ENCODE measurements around the gene PHACTR2. TPM values are rescaled to one million over a fixed set of nuclear protein-coding genes. Genes with fewer than 3 reads are reported as not detected.

The PHACTR2 gene
- total and polyA plus RNA-seq, 10 of the 15 experiments (the other 5 are each of a cell fraction or from before 2014, with no cell fraction given), result 1.4 to 19.1 (median 5.3) TPM

GRCh38 chr6:143842902-143843676 is 165.3 kb downstream of the PHACTR2 start, which contains the start of gene LTV1 (continued):
- TF ChIP-seq ASH2L (IDR thresholded peaks at IDR 0.05; ENCODE audit: borderline replicate concordance, low read depth) (0 out of 2 replicates have a peak, but pooled peaks have one; percentile 52), NFYB (IDR thresholded peaks at IDR 0.05; ENCODE audit: insufficient read depth, low read depth, low read length) (peak; percentile 58; the same call in 1 of the 2 replicates), MYC (IDR thresholded peaks at IDR 0.05; ENCODE audit: insufficient read depth, insufficient read length, insufficient replicate concordance, low read length, severe bottlenecking) (peak; percentile 97), SMAD5 (IDR thresholded peaks at IDR 0.05; ENCODE audit: low read depth) (peak; percentile 70; the same call in 1 of the 2 replicates), PML (IDR thresholded peaks at IDR 0.05; ENCODE audit: low read length) (peak; percentile 94), ZNF207 (IDR thresholded peaks at IDR 0.05; ENCODE audit: borderline replicate concordance) (peak; percentile 36; the same call in 1 of the 2 replicates), RELA (IDR thresholded peaks at IDR 0.05; ENCODE audit: borderline replicate concordance, partially characterized antibody) (peak; percentile 60), IRF4 (IDR thresholded peaks at IDR 0.05; ENCODE audit: low read depth, low read length) (no peak), TARDBP (IDR thresholded peaks at IDR 0.05; ENCODE audit: borderline replicate concordance) (no peak)

GRCh38 chr6:143843677-143843999 is 165.9 kb downstream of the PHACTR2 start:
- peaks cover 23% of the 10 kb centered on the region for H3K79me2 ChIP-seq (ENCODE audit: control insufficient read depth, insufficient read depth, low read length)
- no peaks in the 10 kb centered on the region for H3K4me1 ChIP-seq (ENCODE audit: control insufficient read depth, insufficient read depth, low read length)
- FAIRE-seq, result peak; percentile 18
- POLR2A ChIA-PET, result interaction anchor here (0.9 to 1.8 kb wide), 3 partner anchors 11 to 330 kb away, joined by 3 to 4 read pairs (median 3); no protein-coding TSS in a partner anchor
- H3K9ac ChIP-seq (ENCODE audit: control insufficient read depth, insufficient read depth, low read length), result peak overlapping the region; percentile 93
- SMC1A ChIA-PET (ENCODE audit: uncharacterized antibody, unreplicated experiment), result interaction anchor here (1.1 to 3.0 kb wide), 10 partner anchors 9 to 336 kb away, joined by 3 to 8 read pairs (median 4); no protein-coding TSS in a partner anchor
- H2AFZ ChIP-seq (ENCODE audit: control insufficient read depth, low read depth, low read length), result peak overlapping the region; percentile 91
- WGBS (ENCODE audit: insufficient coverage, insufficient replicate concordance, low lambda C conversion rate, missing lambda C conversion rate), result under 1% methylated on average over 9 of the region's 9 CpGs
- no peak for DNase-seq (ENCODE audit: low read depth, low spot score)
- CTCF ChIA-PET, result interaction anchor here (0.7 to 3.7 kb wide), 7 partner anchors 8 to 331 kb away, joined by 3 to 11 read pairs (median 4); no protein-coding TSS in a partner anchor
- intact Hi-C loops (cut with micrococcal nuclease; ENCODE audit: unreplicated experiment), result loop anchor here (5.0 kb wide), 3 partner anchors 266 to 391 kb away; partner anchors contain the start of genes ADAT2, FUCA2 and PEX3
- H3K36me3 ChIP-seq (ENCODE audit: control insufficient read depth in 2 of 2, insufficient read depth in 2 of 2, low read length in 1 of 2), result peaks cover 5 to 13% of the 10 kb centered on the region in 2 experiments
- BruUV-seq (replicated peaks), result no TSS peak
- in situ Hi-C loops (cut with MboI), result no loop called here
- peak overlapping the region; percentile 78 for H3K27ac ChIP-seq (ENCODE audit: control insufficient read depth, insufficient read depth)
- peak; percentile 26 for ATAC-seq
- no peaks in the 10 kb centered on the region; the same call in 2 of the 3 replicates for H3K9me3 ChIP-seq (replicated peaks; ENCODE audit: control insufficient read depth, insufficient read depth, low read length)
- RAD21 ChIA-PET (ENCODE audit: unreplicated experiment), result interaction anchor here (0.8 to 1.5 kb wide), 5 partner anchors 20 to 222 kb away, joined by 3 to 4 read pairs (median 3); no protein-coding TSS in a partner anchor
- H3K4me2 ChIP-seq (ENCODE audit: control insufficient read depth, insufficient read depth), result peak overlapping the region; percentile 64
- TF ChIP-seq SKIL (IDR thresholded peaks at IDR 0.05; ENCODE audit: low read depth, poor library complexity, severe bottlenecking) (no peak), RAD21 (IDR thresholded peaks at IDR 0.05; ENCODE audit: insufficient read depth, low read depth, low read length) (0 out of 2 replicates have a peak, but pooled peaks have one; percentile 7), ZNF217 (IDR thresholded peaks at IDR 0.05) (no peak), GATAD2B (conservative IDR thresholded peaks at IDR 0.05; ENCODE audit: low read depth) (no peak)
- TF ChIP-seq, protein P1, sequence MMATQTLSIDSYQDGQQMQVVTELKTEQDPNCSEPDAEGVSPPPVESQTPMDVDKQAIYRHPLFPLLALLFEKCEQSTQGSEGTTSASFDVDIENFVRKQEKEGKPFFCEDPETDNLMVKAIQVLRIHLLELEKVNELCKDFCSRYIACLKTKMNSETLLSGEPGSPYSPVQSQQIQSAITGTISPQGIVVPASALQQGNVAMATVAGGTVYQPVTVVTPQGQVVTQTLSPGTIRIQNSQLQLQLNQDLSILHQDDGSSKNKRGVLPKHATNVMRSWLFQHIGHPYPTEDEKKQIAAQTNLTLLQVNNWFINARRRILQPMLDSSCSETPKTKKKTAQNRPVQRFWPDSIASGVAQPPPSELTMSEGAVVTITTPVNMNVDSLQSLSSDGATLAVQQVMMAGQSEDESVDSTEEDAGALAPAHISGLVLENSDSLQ (IDR thresholded peaks at IDR 0.05), result peak; percentile 66; the same call in 1 of the 2 replicates
- TF ChIP-seq, protein P2, sequence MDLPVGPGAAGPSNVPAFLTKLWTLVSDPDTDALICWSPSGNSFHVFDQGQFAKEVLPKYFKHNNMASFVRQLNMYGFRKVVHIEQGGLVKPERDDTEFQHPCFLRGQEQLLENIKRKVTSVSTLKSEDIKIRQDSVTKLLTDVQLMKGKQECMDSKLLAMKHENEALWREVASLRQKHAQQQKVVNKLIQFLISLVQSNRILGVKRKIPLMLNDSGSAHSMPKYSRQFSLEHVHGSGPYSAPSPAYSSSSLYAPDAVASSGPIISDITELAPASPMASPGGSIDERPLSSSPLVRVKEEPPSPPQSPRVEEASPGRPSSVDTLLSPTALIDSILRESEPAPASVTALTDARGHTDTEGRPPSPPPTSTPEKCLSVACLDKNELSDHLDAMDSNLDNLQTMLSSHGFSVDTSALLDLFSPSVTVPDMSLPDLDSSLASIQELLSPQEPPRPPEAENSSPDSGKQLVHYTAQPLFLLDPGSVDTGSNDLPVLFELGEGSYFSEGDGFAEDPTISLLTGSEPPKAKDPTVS (IDR thresholded peaks at IDR 0.05; ENCODE audit: low read depth, low read length), result no peak
- H3K27me3 ChIP-seq (replicated peaks in 1 of 2; ENCODE audit: control insufficient read depth in 2 of 2, insufficient read depth in 2 of 2, low read length in 1 of 2), result no peaks in the 10 kb centered on the region
- H3K4me3 ChIP-seq, result peak overlapping the region; percentile 88
- H4K20me1 ChIP-seq (ENCODE audit: control insufficient read depth, insufficient read depth), result no peaks in the 10 kb centered on the region
